Neural crest cell (in vitro differentiated cells): ENCODE results near the gene ECSIT. TPM values are rescaled to one million over a fixed set of nuclear protein-coding genes. Genes with fewer than 3 reads are reported as not detected.
"Not testable (repeated sequence)": the region's sequence is repeated elsewhere in the genome, so short reads cannot be mapped to it uniquely, and the experiment has no call there.

Experiments
- DNase-seq: peaks from one replicate; pipeline ENCODE4 v3.0.0; 2021; ENCODE audit warnings: low read depth, mixed read lengths, low spot score
- H3K27ac Mint-ChIP-seq: one replicate; pipeline ENCODE4 v1.8.0; 2021; ENCODE audit warnings: mild to moderate bottlenecking, mixed read lengths; ENCODE audit not compliant: unreplicated experiment
- H3K27me3 Mint-ChIP-seq: 2 replicates; pipeline ENCODE4 v1.8.0; 2021; ENCODE audit warnings: low read depth, mild to moderate bottlenecking, mixed read lengths
- H3K36me3 Mint-ChIP-seq: 2 replicates; pipeline ENCODE4 v1.8.0; 2021; ENCODE audit warnings: low read depth, mild to moderate bottlenecking, mixed read lengths
- H3K4me1 Mint-ChIP-seq: 2 replicates; pipeline ENCODE4 v1.8.0; 2021; ENCODE audit warnings: mixed read lengths
- H3K4me3 Mint-ChIP-seq: one replicate; pipeline ENCODE4 v1.8.0; 2021; ENCODE audit warnings: mild to moderate bottlenecking, mixed read lengths
- H3K9me3 Mint-ChIP-seq: 2 replicates; pipeline ENCODE4 v1.8.0; 2021; ENCODE audit warnings: mixed read lengths
- total RNA-seq: library from RNA; stranded (reverse); gene quantifications from 2 replicates; pipeline ENCODE4 v1.2.1, GENCODE V29; 2021
- TF ChIP-seq, protein P1 (sequence below): fragments of 200-600 bp; sonication (generic); conservative IDR thresholded peaks from 2 replicates; pipeline ENCODE4 v1.5.0; 2021; ENCODE audit warnings: antibody characterized with exemption, mild to moderate bottlenecking

The ECSIT gene
- total RNA-seq, 1 donor from 2014 or later, result 49.4 TPM

DNA sequence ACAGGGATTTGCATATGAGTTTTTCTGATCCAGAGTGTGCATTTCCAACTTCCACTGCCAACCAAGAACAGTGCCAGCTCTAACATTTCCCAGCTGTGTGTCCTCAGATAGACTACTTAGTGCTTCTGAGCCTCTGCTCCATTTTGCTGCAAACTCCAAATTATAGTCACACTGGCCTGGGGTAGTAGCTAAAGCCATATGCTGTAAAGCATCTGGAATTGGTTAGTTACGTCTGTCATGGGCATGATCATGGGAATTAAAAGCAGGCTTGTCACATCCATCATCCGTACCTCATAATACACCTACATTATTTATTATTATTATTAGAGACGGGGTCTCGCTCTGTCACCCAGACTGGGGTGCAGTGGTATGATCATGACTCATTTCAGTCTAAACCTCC is 55.2 kb downstream of the ECSIT start:
- H3K4me1 Mint-ChIP-seq, result peaks cover 2% of the 10 kb centered on the region
- peaks cover 19% of the 10 kb centered on the region for H3K27me3 Mint-ChIP-seq
- no peaks in the 10 kb centered on the region for H3K9me3 Mint-ChIP-seq
- TF ChIP-seq, protein P1, sequence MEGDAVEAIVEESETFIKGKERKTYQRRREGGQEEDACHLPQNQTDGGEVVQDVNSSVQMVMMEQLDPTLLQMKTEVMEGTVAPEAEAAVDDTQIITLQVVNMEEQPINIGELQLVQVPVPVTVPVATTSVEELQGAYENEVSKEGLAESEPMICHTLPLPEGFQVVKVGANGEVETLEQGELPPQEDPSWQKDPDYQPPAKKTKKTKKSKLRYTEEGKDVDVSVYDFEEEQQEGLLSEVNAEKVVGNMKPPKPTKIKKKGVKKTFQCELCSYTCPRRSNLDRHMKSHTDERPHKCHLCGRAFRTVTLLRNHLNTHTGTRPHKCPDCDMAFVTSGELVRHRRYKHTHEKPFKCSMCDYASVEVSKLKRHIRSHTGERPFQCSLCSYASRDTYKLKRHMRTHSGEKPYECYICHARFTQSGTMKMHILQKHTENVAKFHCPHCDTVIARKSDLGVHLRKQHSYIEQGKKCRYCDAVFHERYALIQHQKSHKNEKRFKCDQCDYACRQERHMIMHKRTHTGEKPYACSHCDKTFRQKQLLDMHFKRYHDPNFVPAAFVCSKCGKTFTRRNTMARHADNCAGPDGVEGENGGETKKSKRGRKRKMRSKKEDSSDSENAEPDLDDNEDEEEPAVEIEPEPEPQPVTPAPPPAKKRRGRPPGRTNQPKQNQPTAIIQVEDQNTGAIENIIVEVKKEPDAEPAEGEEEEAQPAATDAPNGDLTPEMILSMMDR, result no peak
- no peak overlapping the region for H3K27ac Mint-ChIP-seq
- no peaks in the 10 kb centered on the region for H3K36me3 Mint-ChIP-seq
- H3K4me3 Mint-ChIP-seq, result no peak overlapping the region
- DNase-seq, result no peak

DNA sequence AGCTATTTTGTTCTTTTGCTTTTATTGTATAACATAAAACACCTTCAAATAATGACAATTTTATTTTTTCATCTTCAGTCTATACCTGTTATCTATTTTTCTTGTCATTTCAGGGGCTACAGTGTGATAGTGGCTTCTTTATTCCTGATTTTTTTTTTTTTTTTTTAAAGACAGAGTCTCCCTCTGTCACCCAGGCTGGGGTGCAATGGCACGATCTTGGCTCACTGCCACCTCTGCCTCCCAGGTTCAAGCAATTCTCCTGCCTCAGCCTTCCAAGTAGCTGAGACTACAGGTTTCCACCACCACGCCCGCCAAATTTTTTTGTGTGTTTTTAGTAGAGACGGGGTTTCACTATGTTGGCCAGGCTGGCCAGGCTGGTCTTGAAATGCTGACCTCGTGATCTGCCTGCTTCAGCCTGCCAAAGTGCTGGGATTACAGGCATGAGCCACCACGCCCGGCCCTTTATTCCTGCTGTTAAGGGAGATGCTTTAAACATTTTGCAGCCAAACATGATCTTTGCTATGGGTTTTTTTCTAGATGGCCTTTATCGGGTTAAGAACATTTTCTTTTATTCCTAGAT is 60.6 kb downstream of the ECSIT start:
- not testable (repeated sequence) for H3K4me1 Mint-ChIP-seq, H3K4me3 Mint-ChIP-seq, H3K27me3 Mint-ChIP-seq, DNase-seq, H3K36me3 Mint-ChIP-seq, H3K9me3 Mint-ChIP-seq, H3K27ac Mint-ChIP-seq

DNA sequence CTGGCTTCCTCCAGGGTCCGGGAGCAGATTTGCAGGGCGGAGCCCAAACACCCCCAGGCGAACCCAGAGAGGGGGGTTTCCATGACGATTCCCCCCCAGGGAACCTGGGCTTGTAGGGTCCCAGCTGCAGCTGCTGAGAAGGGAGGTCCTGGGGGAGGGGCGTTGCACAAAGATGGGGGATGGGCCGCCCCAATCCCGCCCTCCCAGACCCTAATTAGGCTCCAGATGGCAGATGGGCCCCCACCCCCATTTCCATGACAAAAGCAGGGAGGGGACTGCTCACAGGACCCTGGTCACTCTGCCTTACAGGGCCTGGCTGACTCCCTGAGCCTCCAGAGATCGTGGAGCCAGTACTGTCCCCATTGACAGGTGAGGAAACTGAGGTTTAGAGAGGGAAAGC is 63.3 kb downstream of the ECSIT start:
- H3K27ac Mint-ChIP-seq, result no peak overlapping the region
- no peaks in the 10 kb centered on the region for H3K27me3 Mint-ChIP-seq
- peaks cover 5% of the 10 kb centered on the region for H3K36me3 Mint-ChIP-seq
- no peak overlapping the region for H3K4me3 Mint-ChIP-seq
- TF ChIP-seq, protein P1, result no peak
- H3K4me1 Mint-ChIP-seq, result peaks cover 4% of the 10 kb centered on the region
- no peaks in the 10 kb centered on the region for H3K9me3 Mint-ChIP-seq
- no peak for DNase-seq

DNA sequence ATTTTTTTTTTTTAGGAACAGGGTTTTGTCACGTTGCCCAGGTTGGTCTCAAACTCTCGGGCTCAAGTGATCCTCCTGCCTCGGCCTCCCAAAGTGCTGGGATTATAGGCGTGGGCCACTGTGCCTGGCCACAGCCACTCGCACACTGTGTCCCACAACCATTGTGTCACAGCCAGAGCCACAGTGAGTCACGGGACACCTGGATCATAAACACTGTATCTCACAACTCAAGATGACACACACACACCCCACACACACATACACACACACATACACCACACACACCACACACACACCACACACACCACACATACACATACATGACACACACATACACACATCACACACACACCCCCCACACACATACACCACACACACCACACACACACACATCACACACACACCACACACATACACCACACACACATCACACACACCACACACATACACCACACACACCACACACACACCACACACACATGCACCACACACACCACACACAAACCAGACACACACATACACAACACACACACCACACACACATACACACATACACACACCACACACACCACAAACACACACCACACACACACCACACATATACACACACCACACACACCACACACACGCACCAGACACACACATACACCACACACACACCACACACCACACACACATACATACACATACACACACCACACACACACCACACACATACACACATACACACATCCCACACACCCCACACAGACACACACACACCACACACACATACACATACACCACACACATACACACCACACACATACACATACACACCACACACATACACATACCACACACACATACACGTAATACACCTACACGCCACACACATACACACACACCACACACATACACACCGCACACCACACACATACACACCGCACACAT is 64.3 kb downstream of the ECSIT start:
- no peak for DNase-seq
- peaks cover 4% of the 10 kb centered on the region for H3K4me1 Mint-ChIP-seq
- no peaks in the 10 kb centered on the region for H3K9me3 Mint-ChIP-seq
- peaks cover 5% of the 10 kb centered on the region for H3K36me3 Mint-ChIP-seq
- no peak overlapping the region for H3K27ac Mint-ChIP-seq
- H3K27me3 Mint-ChIP-seq, result no peaks in the 10 kb centered on the region
- TF ChIP-seq, protein P1, result no peak
- H3K4me3 Mint-ChIP-seq, result no peak overlapping the region

GRCh38 chr19:11463391-11463790 is 65.5 kb downstream of the ECSIT start:
- peaks cover 5% of the 10 kb centered on the region for H3K36me3 Mint-ChIP-seq
- DNase-seq, result no peak
- peaks cover 4% of the 10 kb centered on the region for H3K4me1 Mint-ChIP-seq
- TF ChIP-seq, protein P1, result no peak
- H3K27me3 Mint-ChIP-seq, result no peaks in the 10 kb centered on the region
- H3K4me3 Mint-ChIP-seq, result no peak overlapping the region
- no peaks in the 10 kb centered on the region for H3K9me3 Mint-ChIP-seq
- H3K27ac Mint-ChIP-seq, result no peak overlapping the region

- Mint-ChIP-seq H3K4me1 (peaks cover 3% of the 10 kb centered on the region), H3K27ac (no peak overlapping the region), H3K36me3 (peaks cover 5% of the 10 kb centered on the region), H3K27me3 (no peaks in the 10 kb centered on the region), H3K9me3 (no peaks in the 10 kb centered on the region), H3K4me3 (no peak overlapping the region)
- TF ChIP-seq, protein P1, result no peak
- DNase-seq, result no peak
Observed at GRCh38 chr19:11461453-11461852, 67.5 kb downstream of the ECSIT start.
